ENCODE results near the gene PAK3.

The PAK3 gene

GRCh38 chrX:111133389-111133788 lies 37.4 kb downstream of the PAK3 start:
- TF ChIP-seq CTCF (IDR thresholded peaks at IDR 0.05): no peak

GRCh38 chrX:111145878-111146277 lies 49.9 kb downstream of the PAK3 start:
- TF ChIP-seq CTCF (IDR thresholded peaks at IDR 0.05): no peak

GRCh38 chrX:111151764-111152163 lies 55.8 kb downstream of the PAK3 start:
- no peak for TF ChIP-seq CTCF (IDR thresholded peaks at IDR 0.05)

GRCh38 chrX:111159232-111159631 lies 63.2 kb downstream of the PAK3 start:
- no peak for TF ChIP-seq CTCF (IDR thresholded peaks at IDR 0.05)

GRCh38 chrX:111164728-111165127 lies 68.7 kb downstream of the PAK3 start:
- peak; percentile 36; the same call in 1 of the 2 replicates for TF ChIP-seq CTCF (IDR thresholded peaks at IDR 0.05)

GRCh38 chrX:111165902-111166301 lies 69.9 kb downstream of the PAK3 start:
- TF ChIP-seq CTCF (IDR thresholded peaks at IDR 0.05): no peak

- no peak for TF ChIP-seq CTCF (IDR thresholded peaks at IDR 0.05)
These were observed 71.3 kb downstream of the PAK3 start for GRCh38 chrX:111167334-111167733.

GRCh38 chrX:111168314-111168713 lies 72.3 kb downstream of the PAK3 start:
- TF ChIP-seq CTCF (IDR thresholded peaks at IDR 0.05): peak; percentile 48; the same call in 1 of the 2 replicates

Data from LNCAP (cell line).